HG02623 (cell line): Measurements from ENCODE around the gene CLTB.
"Not testable (repeated sequence)": the region's sequence is repeated elsewhere in the genome, so short reads cannot be mapped to it uniquely, and the experiment has no call there.

Experiments
- ATAC-seq: cut with Tn5 transposase; IDR thresholded peaks from one replicate; pipeline ENCODE4 v1.9.1; 2021; ENCODE audit warnings: moderate library complexity; ENCODE audit not compliant: unreplicated experiment

Gene CLTB, protein sequence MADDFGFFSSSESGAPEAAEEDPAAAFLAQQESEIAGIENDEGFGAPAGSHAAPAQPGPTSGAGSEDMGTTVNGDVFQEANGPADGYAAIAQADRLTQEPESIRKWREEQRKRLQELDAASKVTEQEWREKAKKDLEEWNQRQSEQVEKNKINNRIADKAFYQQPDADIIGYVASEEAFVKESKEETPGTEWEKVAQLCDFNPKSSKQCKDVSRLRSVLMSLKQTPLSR

DNA sequence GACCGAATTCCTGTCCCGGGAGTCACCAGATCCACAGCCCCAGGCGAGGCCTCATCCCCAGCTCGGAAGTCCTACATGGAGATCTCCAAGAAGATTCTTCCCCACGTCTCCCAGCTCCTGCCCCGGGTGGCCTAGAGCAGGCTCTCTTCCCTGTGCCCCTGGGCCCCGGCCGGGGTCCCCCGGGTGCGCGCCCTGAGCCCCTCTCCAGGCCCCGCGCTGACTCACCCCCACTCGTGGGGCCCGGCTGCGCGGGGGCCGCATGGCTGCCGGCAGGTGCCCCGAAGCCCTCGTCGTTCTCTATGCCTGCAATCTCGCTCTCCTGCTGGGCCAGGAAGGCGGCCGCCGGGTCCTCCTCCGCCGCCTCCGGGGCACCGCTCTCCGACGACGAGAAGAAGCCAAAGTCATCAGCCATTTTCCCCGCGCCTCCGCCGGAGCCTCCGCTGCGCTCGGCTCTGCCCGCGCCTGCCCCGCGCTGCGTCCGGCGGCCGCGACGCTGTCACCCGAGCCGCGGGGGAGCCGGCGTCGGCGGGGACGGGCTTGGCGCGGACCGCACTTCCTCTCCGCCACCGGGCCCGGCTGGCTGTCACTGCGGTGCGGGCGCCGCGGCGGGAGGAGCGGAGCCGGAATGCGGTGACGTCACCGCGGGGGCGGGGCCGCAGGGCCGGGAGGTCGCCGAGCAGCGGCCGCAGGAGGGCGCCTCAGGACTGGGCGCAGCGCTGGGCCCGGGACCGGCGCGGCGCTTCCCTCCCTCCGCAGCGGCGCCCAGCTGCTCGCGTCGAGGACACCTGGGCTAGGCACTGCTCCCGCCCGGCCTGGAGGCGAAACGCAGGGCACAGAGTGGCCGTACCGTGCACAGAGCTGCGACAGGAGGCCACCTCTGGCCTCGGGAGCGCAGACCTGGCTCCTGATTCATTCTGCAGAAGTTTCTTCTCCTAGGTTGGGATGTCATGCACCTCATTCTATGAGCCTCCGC lies at the start of gene CLTB:
CLTB (minus strand) TSS at position 588 of the 973 bp plus-strand sequence; CDS start at position 412, 176 bp downstream.
- peak; percentile 90 for ATAC-seq

DNA sequence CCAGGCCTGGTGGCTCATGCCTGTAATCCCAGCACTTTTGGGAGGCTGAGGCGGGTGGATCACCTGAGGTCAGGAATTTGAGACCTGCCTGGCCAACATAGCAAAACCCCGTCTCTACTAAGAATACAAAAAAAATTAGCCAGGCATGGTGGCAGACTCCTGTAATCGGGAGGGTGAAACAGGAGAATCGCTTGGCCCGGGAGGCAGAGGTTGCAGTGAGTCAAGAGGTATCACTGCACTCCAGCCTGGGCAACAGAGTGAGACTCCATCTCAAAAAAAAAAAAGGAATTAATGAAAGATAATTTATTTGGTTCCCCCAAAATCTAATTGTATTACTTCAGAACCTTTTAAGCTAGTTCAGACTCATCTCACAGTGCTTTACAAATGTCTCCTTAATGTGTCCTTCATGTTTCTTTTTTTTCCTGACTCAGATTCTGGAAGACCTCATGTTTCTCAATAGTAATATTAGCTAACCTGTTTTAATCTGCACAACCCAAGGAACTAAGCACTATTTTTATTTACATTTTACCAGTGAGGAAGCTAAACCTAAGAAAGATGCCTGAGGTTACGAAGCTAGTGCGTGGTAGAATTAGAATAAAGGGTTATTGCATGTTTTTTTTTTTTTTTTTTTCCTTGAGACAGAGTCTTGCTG lies 46.9 kb upstream of the CLTB start:
- no peak for ATAC-seq

DNA sequence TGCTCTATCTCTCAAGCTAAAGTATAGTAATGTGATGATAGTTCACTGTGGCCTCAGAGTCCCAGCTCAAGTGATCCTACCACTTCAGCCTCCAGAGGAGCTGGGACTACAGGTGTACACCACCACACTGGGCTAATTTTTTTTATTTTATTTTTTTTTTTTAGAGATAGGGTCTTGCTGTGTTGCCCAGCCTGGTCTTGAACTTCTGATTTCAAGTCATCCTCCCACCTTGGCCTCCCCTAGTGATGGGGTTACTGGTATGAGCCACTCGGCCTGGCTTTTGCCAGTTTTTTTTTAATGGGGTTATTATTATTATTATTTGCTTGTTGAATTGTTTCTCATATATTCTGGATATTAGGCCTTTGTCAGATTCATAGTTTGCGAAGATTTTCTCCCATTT lies 45.0 kb upstream of the CLTB start:
- no peak for ATAC-seq

DNA sequence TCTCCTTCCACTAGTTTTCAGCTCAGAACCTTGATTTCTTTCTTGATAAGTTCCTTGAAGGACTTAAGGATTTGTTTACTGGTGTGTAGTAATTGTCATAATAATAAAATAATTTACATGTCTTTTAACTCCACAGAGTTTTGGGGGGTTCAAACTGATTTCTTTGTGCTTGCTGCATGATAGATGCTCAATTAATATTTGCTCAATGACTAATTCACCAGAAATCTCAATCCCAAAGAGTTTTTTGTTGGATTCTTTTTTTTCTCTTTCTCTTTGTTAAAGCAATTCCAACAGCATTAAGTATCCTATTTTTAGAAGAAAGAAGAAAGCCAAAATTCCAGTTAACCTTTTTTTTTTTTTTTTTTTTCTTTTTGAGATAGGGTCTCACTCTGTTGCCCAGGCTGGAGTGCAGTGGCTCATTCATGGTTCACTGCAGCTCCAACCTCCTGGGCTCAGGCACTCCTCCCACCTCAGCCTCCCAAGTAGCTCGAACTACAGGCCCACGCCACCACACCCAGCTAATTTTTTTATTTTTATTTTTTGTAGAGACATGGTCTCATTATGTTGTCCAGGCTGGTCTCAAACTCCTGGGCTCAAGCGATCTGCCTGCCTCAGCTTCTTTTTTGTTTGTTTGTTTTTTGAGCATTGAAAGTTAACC lies 42.7 kb upstream of the CLTB start:
- ATAC-seq: no peak

DNA sequence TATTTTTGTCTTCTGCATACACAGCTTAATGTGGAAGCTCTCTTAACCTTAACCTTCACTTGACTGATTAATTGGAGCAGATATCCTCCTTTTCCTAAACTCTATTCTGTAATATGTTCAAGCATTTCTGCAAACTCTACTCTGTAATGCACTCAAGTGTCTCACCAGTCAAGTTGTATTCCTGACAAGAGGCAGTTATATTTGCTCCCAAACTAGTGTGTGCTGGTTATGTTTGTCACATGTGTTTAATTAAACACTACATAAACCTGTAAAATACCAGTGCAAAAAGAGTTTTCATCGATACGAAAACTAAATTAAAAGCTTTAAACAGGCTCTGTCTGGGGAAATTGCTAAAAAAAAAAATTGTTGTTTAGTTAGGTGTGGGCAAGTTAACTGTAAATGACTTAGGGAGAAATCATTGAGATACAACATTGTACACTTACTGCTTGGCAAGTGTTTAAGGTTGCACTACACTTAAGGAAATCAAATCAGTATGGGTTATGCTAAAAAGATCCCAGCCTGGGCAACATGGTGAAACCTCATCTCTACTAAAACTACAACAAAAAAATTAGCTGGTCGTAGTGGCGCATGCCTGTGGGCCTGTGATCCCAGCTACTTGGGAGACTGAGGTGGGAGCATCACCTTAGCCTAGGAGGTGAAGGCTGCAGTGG lies 38.5 kb upstream of the CLTB start:
- no peak for ATAC-seq

DNA sequence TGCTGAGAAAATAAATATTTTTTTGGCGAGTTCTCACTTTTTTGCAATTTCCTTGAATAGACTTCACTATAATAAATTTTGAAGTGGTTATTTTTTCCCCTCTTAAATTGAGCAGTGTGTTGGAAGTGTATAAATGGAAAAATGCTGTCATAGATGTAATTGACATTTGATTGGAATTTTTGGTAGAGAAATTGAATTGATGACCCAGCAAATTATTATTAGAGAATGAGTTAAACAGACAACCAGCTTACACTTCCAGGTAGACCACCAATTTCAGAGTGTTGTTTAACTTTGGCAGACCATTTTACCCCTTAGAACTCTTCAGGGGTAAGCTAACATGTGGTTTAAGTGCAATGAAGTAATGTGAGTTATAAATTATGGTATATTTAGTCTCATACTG lies 33.7 kb upstream of the CLTB start:
- no peak for ATAC-seq

DNA sequence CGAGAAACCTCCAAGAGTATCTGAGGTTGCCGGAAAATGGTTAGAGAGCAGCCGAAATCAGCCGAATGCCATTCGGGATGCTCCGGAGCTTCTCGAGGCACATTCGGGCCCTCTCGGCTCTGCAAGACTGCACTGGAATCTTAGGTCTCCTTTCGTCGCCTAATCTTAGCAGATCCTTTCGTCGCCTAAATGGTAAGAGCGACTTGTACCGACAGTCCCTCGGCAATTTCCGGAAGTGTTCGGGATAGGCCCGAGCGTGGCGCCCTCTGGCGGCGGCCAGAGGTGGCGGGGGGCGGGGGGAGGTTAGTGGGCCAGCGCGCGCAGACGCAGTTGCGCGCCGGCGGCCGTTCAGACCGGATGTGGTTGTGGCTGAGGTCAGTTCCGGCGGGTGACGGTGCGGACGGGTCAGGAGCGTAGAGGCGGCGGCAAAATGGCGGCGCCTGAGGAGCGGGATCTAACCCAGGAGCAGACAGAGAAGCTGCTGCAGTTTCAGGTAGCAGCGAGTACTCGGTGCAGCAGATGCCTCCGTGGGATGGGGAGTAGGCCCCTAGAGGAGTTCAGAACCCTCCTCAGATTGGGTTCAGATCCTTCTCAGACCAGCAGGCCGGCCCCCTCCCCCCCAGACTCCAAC lies 31.8 kb upstream of the CLTB start, which contains the start of gene FAF2:
FAF2 (plus strand) TSS at position 408 of the 631 bp plus-strand sequence; CDS start at position 431, 23 bp downstream.
- peak; percentile 92 for ATAC-seq

DNA sequence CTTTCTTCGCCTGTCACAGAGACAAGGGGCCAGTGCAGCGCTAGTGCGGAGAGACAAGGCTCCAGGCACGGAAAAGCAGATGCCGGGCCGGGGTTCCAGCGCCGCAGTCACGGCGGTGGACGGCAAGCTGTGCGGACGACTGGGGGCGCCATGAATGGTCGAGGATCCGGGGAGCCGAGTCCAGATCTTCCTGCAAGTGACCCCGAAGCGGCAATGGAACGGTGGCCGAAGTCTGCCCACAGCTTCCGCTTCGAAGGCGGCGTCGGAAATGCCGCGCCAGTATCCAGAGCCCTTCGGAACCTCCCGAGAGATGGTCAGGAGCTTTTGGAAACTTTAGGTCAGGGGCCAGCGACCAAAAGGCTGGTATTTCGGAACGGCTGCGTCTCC lies 31.2 kb upstream of the CLTB start:
- peak; percentile 17 for ATAC-seq

DNA sequence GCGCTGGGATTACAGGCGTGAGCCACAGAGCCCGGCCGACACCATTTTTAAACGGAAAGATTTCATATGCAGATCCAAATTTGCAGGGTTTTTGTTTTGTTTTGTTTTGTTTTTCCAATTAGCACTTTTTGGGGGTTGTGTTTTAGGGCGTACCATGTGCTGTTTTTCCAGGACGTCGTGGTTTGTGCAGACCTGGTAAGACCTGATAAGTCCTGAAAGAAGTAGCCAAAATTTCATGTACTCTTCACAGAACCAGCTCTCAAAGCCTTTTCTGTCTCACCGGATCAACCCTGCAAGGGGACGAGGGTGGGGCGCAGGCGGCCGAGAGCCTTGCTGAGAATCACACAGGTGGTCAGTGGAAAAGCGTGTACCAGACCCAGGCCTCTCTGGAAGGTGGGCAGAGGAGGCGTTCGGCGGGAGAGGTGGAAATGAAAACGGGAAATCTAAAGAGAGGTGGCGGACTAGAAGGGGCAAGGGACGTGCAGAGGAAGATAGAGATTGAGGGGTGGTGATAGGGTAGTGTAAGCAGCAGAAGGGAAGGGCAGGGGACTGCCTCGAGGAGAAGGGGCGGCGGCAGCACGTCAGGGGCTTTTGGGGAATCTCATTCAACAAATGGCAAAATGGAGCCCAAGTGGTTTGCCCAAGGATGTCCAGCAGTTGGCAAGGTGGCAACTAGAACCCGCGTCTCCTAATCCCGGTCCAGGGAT lies 30.7 kb upstream of the CLTB start:
- no peak for ATAC-seq

DNA sequence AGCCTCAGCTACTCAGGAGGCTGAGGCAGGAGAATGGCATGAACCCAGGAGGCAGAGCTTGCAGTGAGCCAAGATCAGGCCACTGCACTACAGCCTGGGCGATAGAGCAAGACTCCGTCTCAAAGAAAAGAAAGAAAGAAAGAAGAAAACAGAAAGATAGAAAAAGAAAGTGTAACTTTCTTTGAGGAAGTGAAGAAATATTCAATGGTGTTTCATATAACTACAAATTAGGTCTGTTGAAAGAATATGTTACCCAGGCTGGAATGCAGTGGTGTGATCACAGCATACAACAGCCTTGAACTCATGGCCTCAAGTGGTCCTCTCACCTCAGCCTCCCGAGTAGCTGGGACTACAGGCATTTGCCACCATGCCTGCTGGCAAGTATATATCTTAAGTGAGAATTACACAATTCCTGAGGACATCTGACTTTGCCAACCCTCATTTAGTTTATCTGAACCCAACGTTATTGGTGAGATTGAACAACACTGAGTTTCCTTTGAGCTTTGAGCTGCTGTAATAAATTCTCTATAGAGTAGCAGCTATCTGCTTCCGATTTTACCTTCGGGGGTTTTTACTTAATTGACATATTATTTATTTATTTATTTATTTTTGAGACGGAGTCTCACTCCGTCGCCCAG lies 29.8 kb upstream of the CLTB start:
- no peak for ATAC-seq

DNA sequence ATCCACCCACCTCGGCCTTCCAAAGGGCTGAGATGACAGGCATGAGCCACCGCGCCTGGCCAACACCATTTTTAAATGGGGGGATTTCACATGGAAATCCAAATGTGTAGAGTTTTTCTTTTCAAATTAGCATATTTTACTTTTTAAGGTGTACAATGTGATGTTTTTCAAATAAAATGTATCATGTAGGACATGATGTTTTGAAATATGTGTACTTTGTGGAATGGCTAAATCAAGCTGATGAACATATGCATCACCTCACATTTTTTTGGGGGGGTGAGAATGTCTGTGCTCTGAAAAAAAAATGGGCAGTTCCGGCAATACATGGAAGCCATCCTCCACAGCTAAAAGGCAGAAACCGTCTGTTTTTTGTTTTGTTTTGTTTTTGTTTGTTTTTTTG lies 28.4 kb upstream of the CLTB start:
- ATAC-seq: no peak

DNA sequence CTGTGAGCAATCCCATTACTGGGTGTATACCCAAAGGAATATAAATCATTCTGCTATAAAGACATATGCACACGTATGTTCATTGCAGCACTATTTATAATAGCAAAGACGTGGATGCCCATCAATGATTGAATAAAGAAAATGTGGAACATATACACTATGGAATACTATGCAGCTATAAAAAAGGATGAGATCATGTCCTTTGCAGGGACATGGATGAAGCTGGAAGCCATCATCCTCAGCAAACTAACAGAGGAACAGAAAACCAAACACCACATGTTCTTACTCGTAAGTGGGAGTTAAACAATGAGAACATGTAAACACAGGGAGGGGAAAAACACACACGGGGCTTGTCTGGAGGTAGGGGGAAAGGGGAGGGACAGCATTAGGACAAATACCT lies 26.6 kb upstream of the CLTB start:
- ATAC-seq: not testable (repeated sequence)

DNA sequence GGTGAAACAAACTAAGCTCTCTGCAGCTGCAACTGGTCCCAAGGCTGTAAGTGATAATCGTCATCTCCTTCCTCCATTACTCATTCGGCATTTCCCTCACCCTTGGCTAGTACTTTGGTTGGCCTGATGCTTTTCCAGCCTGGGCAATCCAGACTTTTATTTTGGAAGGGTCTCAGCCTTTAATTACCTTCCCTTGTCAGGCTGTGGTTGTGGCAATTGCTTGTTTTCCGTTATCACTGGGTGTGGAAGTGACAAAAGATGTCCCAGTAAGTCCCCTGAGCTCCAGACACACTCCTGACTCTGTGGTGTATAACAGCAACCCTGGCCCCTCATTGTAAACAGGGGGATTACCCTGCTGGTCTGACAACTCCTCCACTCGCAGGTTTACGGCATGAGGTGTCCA lies 25.6 kb upstream of the CLTB start:
- no peak for ATAC-seq

DNA sequence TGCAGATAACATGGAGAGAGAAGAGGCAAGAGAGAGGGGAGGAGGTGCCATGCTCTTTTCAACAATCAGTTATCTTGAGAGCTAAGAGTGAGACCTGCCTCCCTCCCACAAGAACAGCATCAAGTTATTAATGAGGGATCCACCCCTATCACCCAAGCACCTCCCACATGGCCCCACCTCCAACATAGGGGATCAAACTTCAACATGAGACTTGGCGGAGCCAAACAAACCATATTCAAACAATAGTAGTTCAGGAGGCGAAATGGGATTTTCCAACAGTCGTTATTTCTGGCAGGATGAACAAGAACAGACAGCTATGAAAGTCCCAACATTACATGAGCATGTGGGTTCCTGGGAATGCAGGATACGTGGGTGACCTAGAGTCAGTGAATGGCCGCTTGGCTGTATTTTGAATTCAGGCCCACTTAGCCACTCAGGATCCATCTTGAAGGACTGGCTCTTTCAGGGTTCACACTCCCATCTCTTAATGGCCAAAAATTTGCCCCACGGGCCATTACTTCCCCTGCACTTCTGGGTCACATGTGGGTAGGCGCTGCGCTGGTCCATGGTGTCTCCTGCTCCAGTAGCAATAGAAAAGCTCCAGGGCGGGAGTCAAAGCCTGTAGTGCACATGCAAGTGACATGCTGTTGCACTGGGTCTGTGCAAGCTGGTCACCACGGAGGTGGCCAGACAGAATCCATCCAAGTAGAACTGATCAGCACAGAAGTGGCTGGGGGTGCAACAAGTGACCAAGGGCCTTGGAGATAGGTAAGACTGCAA lies 24.8 kb upstream of the CLTB start:
- no peak for ATAC-seq

DNA sequence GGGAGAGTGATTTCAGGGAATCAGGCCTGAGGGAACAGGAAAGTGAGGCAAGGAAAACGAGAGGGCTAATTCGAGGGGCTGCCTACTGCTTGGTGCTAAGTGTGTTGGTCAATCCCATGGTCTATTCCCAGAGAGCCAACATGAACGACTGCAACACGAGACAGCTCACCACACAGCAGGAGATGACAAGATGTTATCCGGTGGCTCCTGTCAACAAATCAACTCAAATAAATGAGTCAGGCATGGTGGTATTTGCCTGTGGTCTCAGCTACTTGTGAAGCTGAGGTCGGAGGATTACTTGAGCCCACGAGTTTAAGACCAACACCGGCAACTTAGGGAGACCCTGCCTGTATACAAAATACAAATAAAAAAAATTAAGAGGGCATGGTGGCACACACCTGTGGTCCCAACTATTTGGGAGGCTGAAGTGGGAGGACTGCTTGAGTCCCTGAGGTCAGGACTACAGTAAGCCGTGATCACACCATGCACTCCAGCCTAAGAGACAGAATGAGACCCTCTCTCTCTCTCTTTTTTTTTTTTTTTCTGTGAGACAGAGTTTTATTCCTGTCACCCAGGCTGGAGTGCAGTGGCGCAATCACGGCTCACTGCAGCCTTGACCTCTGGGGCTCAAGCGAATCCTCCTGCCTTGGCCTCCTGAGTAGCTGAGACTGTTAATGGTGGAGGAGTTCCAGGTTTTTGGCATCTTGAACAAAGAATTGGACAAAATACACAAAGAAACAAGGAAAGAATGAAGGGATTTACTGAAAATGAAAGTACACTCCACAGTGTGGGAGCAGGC lies 22.8 kb upstream of the CLTB start:
- no peak for ATAC-seq

DNA sequence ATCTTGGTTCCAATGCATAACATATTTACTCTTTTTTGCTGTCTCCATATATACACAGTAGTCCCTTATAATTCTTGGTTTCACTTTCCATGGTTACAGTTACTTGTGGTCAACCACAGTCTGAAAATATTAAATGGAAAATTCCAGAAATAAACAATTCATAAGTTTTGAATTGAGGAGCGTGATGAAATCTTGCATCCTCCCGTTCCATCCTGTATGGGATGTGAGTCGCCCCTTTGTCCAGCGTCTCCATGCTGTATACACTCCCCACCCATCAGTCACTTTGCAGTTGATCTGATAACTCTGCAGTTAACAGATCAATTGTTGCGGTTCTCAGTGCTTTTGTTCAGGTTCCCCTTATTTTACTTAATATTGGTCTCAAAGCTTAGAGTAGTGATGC lies 20.3 kb upstream of the CLTB start:
- no peak for ATAC-seq

DNA sequence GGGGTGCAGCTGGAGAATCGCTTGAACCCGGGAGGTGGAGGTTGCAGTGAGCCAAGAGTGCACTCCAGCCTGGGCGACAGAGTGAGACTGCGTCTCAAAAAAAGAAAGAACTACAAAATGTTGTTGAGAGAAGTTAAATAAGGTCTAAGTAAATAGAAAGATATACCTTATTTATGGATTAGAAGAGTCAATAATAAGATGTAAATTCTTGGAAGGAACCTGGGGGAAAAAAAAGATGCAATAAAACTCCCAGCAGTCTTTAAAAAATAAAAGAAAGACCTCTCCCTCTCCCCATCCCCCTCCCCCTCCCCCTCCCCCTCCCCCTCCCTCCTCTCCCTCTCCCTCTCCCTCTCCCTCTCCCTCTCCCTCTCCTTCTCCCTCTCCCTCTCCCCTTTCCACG lies 16.4 kb upstream of the CLTB start:
- ATAC-seq: no peak
